LNCaP clone FGC (cell line): Measurements from ENCODE around the gene CRYGN.

Source experiments
- DNase-seq: peaks from one replicate; pipeline ENCODE4 v3.0.0-alpha.2; 2011; ENCODE audit warnings: low read depth
- H3K4me3 ChIP-seq: 2 replicates; pipeline ENCODE4 v1.5.1; 2011; ENCODE audit warnings: mild to moderate bottlenecking, low read depth, low read length, control low read depth
- CTCF ChIP-seq: IDR thresholded peaks from 2 replicates; pipeline ENCODE4 v1.5.1; 2012; ENCODE audit warnings: mild to moderate bottlenecking; ENCODE audit not compliant: control insufficient read depth, insufficient read depth; ENCODE audit errors: extremely low read depth

Gene CRYGN

GRCh38 chr7:151469281-151469680, 29.3 kb upstream of the CRYGN start:
- no peak for DNase-seq
- no peak overlapping the region for H3K4me3 ChIP-seq
- no peak for TF ChIP-seq CTCF

DNA sequence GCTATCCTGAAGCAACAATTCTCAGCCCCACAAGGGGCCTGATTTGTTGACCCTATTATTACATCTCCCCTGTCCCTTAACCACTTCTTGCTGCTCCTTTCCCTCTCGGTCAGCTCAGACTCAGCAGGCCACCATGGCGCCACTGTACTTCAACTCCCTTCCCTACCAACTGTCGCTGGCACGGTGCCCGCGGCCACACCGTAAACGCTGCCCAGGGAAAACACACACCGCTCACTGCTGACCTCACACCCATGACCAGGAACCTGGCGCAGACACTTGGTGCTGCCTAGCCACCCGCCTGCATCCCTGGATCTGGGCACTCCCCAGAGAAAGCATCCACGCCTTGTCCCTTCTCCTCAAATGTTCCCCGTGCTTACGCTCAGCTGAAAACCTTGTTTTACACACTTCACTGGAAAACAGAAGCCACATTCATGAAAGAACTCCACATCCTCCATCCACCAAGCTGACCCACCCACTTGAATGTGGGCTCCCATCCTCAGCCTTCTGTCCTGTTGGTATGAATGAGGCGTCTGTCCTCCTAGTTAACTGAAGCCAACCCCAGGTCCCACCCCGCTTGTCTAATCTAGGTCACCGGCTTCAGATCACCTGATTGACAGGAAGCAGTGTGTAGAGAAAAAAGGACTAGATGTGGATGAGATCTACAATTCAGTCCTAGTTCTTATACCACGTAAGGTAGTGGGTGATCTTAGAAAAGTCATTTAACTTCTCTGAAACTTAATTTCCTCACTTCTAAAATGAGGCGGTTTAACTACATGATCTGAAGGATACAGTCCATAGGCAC, 28.5 kb upstream of the CRYGN start:
- H3K4me3 ChIP-seq, result no peak overlapping the region
- no peak for TF ChIP-seq CTCF
- DNase-seq, result no peak

DNA sequence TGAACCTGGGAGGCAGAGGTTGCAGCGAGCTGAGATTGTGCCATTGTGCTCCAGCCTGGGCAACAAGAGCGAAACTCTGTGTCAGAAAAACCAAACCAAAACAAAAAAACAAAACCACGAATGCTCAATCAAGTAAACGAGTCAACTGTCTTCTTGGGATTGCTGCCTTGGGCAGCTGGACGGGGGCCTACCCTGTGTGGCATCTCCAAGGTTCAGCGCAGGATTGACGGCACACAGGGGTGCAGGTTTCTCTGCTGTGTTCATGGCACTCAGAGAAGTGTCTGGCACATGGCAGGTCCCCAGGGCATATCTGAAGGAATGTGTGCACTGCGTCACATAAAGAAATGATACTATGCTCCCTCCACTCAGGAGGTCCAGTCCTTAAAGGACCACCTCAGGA, 25.2 kb upstream of the CRYGN start:
- TF ChIP-seq CTCF, result no peak
- H3K4me3 ChIP-seq, result no peak overlapping the region
- DNase-seq, result no peak

DNA sequence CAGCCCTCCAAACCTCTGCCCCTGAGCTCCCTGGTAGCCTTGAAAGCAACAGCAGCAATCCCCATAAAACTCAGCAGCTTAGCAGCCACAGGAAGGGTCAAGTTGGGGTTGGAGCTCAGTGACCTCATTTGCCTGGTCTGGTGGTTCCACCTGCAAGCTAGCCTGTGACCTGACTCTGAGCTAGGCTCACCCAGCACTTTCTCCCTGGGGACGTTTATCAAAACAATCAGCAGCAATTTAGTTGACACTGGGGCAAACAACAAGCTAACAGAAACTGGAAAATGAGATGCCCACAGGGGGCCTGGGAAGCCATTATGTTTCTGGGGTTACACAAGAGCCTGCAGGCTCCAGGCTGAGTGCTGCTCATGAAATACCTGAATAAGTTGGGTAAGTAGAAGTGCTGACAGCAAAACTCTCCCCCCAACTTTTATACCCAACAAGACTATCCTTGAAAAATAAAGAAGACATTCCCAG, 22.4 kb upstream of the CRYGN start:
- no peak for TF ChIP-seq CTCF
- DNase-seq, result no peak

DNA sequence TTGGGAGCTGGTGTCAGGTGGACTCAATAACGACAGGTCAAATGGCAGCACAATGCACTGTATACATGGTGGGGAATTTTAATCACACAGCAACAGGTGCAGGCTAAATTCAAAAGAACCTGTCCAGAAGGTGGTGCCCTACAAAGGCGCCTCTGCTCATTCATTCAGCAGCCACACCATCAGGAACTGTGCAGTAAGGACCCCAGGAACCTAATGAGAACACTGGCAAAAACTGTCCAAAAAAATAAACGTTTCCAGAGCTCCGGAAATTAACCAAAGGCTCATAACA, 21.9 kb upstream of the CRYGN start:
- TF ChIP-seq CTCF, result no peak
- DNase-seq, result no peak
- H3K4me3 ChIP-seq, result no peak overlapping the region

More for the DNA sequence above, 22.4 kb upstream of the CRYGN start:
- no peak overlapping the region for H3K4me3 ChIP-seq

DNA sequence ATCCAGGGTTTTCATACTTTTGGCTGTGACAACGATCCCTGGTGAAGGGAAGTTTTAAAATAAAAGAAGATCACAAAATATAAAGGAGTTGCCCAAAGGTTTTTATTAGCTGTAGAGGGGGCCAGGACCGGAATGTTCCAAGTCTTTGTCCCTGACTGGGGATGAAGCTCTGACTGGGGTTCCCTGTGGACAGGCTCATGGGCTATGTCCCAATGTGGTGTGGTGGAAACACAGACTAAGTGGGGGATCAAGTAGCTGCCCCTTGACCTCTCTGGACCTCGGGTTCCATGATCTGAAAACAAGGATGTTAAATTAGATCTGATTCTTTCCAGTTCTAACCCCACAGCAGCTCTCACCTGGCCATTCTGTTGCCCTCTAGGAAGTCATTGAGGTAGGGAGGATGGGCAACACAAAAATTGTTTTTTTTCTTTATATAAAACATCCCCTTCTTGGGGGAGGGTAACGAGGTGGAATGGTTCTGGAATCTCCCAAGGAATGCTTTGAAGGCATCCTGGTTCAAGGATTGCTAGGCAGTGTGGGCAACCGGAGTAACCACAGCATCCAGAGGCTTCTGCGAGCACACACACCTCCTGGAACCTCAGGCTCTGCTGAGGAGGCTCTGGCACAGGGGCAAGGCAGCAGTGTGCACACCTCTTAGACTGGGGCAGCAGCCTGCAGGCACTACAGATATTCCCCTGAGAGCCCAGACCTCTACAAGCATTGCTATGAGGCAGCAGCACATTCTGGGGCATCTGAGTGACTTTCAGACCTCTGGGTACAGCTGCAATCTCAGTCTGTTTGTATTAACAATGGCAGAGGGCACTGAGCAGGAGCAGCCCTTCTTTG, 21.4 kb upstream of the CRYGN start:
- no peak for TF ChIP-seq CTCF
- DNase-seq, result no peak
- no peak overlapping the region for H3K4me3 ChIP-seq
